Esophagus squamous epithelium (tissue), 4 donors: ENCODE results near the gene SERPINC1.

Experiments
- CTCF ChIP-seq, 6 experiments: fragments of 450-650 bp in 4 of 6; fragments of 200-600 bp in 2 of 6; sonication (generic) in 2 of 6; IDR thresholded peaks; one replicate each; pipeline ENCODE4 v1.5.1; 2016 to 2019; ENCODE audit warnings: antibody characterized with exemption in 6 of 6, mild to moderate bottlenecking in 4 of 6, moderate library complexity in 4 of 6
- POLR2A ChIP-seq, 4 donors: fragments of 450-650 bp; IDR thresholded peaks; one replicate each; pipeline ENCODE4 v1.6.1; 2017; ENCODE audit warnings: antibody characterized with exemption in 4 of 4, mild to moderate bottlenecking in 4 of 4, moderate library complexity in 3 of 4

GRCh38 chr1:173916667-173917066, 460 bp downstream of the SERPINC1 start:
- TF ChIP-seq POLR2A (IDR thresholded peaks at IDR 0.05) (no peak), CTCF (IDR thresholded peaks at IDR 0.05) (no peak)
